HG02870 (cell line): ENCODE results near the gene CCL3.
"Not testable (repeated sequence)": the region's sequence is repeated elsewhere in the genome, so short reads cannot be mapped to it uniquely, and the experiment has no call there.

ENCODE experiments used
- ATAC-seq: cut with Tn5 transposase; IDR thresholded peaks from one replicate; pipeline ENCODE4 v1.9.1; 2021; ENCODE audit warnings: mild to moderate bottlenecking, moderate library complexity; ENCODE audit not compliant: unreplicated experiment

Gene CCL3

DNA sequence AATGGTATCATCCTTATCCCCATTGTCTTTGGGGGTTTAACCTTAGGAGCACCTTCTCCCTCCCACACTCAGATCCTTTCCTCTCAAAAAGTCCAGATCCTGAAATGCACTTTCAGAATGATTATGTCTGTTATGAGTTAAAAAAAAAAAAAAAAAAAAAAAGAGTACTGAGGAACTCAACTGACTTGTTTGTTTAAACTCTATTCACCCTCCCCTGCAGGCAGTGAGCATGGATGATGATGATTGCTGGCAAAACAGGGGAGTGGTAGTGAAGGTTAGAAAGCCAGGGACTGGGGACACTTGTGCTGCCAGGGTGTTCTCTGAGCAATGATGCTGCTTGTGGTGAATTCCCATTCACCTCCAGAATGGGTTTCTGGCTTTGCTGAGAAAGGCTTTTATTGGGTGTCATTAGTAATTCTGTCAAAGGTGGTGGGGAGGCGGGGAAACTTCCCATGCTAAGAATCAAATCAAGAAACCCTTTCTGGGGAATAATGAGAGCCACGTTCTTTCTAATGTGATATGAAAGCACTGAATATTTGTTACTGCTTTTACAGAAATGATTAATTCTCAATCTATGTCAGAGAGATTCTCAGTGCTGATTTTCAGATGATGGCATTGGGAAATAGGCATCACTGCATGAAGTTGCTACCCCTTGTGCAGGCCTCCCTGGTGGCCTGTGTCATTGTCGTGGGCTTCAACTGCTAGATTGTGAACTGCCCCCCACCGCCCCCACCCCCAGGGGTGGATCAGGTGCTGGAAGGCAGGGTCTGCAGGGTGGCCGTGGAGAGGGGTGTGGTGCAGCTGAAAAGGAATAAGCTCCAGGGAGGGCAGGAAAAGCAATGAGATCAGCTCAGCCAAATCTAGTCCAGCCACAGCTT lies 27.8 kb upstream of the CCL3 start:
- ATAC-seq, result no peak

DNA sequence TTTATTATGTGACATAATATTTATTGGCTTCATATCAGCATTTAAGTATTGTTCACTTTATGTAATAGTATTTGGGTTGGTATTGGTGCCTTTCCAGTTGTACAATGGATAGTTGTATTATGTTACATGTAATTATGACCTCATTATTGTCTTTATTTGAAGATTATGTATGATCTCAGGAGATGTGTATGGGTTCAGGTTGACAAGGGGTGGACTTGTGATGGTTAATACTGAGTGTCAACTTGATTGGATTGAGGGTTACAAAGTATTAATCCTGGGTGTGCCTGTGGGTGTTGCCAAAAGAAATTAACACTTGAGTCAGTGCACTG lies 25.7 kb upstream of the CCL3 start:
- not testable (repeated sequence) for ATAC-seq

DNA sequence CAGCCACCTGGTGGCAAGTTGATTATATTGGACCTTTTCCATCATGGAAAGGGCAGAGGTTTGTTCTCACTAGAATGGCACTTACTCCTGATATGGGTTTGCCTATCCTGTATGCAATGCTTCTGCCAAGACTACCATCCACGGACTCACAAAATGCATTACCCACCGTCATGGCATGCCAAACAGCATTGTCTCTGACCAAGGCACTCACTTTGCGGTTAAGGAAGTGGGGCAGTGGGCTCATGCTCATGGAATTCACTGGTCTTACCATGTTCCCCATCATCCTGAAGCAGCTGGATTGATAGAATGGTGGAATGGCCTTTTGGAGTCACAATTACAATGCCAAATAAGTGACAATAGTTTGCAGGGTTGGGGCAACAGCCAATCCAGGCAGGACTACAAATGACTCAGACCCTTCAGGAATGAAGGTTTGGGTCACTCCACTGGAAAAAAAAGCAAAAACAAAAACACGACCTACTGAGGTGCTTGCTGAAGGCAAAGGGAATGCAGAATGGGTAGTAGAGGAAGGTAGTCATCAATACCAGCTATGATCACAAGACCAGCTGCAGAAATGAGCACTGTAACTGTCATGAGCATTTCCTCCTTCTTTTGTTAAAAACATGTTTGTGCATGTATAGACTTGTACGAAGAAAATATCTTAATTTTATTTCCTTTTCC lies 25.2 kb upstream of the CCL3 start:
- ATAC-seq, result not testable (repeated sequence)

DNA sequence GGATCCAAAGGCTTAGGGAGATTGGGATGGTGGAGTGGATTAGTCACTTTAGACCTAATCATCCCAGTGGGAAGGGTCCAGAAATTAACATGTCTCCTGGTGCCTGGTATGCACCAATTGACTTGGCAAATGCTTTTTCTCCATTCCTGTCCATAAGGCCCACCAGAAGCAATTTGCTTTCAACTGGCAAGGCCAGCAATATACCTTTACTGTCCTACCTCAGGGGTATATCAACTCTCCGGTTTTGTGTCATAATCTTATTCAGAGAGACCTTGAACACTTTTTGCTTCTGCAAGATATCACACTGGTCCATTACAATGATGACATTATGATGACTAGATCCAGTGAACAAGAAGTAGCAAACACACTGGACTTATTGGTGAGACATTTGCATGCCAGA lies 23.2 kb upstream of the CCL3 start:
- not testable (repeated sequence) for ATAC-seq

DNA sequence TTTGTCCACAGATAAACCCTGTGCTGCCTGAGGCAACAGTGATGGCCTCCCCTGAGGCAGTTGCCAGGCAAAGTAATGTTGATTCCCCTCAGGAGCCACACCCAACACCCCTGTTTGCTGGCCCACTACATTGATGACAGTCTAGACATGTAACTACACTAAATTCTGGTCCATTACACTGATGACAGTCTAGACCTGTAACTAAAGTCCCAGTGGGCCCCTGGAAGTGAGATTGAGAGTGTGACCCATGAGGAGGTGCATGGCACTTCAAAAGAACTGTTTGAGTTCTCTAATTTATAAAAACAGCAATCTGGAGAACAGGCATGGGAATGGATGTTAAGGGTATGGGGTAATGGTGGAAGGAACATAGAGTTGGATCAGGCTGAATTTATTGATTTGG lies 22.6 kb upstream of the CCL3 start:
- ATAC-seq, result no peak

DNA sequence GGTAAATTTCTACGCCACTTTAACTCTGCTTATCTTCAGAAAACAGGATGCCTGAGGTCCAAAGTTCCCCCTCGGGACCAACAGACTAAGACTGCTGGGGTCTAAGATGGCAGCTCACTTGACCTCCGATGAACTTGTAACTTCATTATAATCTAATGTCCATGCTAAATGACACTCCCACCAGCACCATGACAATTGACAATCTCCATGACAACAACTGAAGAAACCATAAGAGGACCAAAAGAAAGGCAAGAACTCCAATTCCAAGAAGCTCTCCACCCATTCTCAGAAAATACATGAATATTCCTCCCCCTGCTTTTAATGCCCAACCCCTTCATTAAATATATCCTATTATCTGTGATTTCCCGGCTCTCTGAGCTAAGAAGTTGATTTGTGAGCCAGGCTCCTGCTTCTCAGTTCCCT lies 21.1 kb upstream of the CCL3 start:
- ATAC-seq, result no peak

DNA sequence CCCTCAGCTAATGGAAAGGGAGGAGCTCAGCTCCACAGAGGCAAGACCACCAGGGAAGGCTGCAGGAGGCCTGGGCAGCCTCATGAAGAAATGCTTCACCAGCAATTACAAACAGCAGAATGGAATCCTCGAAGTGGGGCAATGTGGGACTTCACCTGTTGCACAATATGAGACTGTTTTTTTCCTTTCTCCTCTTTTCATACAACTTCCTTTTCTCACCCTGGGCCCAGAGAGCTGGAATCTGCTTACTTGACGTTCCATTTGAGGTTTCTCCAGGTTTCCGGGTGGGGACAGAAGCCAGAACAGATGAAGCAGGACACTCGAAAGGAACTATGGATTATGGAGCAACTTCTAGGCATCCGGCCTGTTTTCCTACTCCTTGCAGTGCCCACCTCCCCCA lies 18.3 kb upstream of the CCL3 start:
- not testable (repeated sequence) for ATAC-seq

DNA sequence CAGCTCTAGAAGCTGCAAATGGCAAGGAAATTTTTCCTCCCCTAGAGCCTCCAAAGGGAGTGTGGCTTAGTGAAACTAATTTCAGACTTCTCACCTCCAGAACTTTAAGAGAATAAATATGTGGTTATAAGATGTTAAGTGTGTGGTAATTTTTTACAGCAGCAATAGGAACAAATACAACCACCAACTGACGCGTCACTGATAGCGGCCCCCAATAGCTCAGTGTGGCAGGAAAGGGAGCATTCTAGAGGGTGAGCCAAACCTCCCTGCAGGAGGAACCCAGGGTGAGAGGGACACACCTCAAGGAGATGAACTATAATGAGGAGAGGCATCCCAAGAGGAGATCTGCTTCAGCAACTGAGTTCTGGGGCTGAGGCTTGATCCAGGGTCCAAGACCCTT lies 17.7 kb upstream of the CCL3 start:
- no peak for ATAC-seq

DNA sequence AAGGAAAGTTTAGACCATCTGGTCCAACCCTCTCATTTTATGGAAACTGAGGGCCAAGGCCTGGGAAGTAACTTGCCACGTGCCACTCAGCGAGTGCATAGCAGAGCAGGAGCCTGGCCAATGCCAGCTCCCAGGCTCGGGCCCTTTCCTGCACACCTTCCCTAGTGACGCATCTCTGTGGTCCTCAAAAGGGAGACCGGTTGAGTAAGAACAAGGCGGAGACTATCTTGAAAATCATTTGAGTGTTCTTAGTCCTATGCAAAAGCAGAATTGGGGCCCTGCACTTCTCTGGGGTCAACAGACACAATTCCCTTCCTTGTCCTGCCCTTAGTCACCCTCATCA lies 16.5 kb upstream of the CCL3 start:
- no peak for ATAC-seq

DNA sequence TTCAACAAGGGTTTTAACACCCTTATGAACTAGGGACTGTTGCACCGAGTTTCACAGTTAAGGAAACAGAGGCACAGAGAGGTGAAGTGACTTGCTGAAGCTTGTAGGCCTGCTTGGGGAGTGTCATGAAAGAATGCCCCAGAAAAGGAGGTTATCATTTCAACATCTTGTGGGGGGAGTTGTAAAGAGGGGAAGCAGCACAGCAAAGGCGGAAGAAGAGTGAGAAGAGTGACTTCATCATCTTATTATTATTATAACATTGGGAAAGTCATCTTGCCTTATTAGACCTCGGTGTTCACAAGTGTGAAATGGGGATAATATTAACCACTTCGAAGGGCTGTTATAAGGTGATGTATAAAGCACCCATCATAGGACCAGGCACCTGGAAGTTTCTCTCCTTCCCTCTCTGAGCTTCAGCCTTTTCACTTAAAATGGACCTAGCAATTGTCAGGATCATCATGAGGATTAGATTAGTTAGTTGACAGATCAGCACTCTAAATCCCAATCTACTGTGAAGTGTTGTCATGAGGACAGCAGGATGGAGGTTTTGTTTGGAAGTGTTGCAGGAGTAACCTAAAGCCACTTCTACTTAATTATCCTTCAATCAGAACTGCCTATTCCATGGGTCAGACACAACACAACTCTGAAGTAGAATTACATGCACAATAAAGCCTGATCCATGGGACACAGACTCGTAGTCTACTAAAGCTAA lies 16.0 kb upstream of the CCL3 start:
- ATAC-seq, result no peak

DNA sequence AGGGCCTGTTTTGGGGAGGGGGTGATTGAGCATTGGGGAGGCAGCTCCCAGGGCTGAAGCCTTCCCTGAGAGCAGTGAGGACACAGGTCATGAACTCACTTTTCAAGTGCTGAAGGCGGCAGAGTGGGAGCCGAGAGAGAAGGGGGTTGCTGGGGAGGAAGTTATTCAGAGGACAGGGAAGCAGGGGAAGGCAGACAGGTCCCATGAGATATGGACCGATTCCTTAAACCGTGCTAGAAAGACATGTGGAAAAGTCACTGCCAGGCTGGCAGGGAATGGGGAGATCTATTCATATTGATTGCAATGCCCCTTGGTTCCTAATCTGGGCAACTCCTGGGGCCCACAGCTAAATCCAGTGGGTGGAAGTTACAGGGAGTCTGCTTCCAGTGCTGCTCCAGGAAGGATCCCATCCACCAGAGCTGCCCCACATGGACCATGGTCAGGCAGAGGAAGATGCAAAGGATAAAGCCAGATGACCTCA lies 14.8 kb upstream of the CCL3 start:
- ATAC-seq, result no peak

DNA sequence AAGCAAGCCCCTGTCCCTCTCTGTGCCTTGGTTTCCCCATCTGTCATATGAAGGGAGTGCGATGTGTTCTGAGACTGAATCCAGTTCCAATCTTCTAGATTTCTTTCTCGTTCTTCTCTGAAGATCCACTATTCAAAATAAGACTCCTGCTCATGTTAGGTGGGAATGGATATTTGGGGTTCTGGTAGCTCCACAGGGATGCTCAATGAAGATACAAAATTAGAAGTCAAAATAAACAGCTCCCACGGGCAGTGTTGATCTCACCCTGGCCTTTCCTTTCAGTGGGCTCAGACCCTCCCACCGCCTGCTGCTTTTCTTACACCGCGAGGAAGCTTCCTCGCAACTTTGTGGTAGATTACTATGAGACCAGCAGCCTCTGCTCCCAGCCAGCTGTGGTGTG lies 14.3 kb upstream of the CCL3 start:
- not testable (repeated sequence) for ATAC-seq

DNA sequence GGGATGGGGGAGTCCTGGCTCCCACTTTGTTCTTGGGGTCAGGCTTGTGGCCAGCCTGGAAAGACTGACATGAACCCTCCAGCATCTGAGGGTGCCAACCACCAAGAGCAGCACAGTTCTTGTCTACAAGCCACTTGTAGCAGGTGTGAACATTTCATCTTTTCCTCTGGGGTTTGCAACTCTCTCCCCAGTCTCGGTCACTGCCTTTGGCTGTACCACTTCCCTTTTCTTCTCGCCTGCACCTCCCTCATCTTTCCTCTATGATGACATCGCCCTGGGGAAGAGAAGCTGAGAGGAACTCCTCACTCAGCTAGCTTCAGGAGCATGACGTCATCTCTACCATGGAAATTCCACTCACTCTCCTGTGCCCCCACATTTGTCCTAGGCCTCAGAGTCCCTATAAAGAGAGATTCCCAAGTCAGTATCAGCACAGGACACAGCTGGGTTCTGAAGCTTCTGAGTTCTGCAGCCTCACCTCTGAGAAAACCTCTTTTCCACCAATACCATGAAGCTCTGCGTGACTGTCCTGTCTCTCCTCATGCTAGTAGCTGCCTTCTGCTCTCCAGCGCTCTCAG lies 13.5 kb upstream of the CCL3 start, which contains the start of gene CCL4:
Gene CCL4 (plus strand): TSS at position 427 of the 575 bp plus-strand sequence. CDS start 79 bp downstream, at position 506.
- ATAC-seq, result peak; percentile 67

DNA sequence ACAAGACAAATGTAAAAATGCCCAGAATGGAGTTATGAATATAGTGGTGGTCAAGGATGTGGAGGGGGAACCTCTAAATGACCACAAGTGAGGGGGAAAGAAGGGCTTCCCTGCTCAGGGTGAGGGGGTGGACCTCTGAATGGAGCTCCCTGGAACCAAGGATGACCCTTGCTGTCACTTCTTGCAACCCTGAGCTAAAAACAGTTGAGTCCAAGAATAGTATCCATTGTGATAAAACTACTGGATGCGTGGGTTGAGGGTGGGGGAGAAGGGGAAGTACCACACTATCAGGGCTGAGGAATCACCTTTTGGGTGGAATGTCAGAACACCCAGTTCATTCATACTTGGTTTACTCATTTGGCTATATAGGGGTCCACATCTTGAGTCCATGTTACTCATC lies 9.1 kb upstream of the CCL3 start:
- ATAC-seq, result not testable (repeated sequence)

DNA sequence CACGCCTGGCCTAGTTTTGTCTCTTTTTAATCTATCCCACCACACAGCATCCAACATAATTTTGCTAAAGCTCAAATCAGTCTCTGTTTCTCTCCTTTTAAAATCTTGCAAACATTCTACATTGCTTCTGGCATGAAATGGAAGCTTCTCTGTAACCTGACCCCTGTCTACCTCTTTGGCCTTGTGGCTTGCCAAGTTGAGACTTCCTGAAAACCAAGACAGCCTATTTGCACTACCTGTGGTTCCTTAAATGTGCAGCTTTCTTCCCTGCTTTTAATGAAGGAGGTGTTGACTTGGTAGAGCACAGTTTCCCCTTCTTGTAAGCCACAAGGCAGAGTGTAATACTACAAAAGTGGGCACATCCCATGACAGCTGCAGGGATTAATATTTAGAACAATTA lies 6.0 kb upstream of the CCL3 start:
- ATAC-seq, result no peak

DNA sequence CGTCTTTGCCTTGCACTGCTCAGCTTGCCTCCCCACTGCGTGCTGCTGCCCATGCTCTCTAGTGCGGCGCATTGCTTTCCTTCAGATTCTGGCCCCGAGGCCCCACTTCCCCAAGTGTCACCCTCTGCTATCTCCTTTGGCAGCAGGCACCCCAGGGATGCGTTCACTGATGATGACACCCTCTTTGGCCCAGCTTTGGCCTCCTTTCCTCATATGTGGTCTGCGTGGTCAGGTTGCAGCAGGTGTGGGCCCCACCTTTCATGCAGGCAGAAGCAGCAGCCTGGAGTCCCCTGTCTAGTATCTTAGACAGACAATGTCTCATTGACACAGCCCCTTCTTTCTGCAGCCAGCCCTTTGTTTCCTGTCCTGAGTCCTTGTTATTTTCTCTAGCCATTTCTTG lies 4.8 kb upstream of the CCL3 start:
- ATAC-seq, result no peak

DNA sequence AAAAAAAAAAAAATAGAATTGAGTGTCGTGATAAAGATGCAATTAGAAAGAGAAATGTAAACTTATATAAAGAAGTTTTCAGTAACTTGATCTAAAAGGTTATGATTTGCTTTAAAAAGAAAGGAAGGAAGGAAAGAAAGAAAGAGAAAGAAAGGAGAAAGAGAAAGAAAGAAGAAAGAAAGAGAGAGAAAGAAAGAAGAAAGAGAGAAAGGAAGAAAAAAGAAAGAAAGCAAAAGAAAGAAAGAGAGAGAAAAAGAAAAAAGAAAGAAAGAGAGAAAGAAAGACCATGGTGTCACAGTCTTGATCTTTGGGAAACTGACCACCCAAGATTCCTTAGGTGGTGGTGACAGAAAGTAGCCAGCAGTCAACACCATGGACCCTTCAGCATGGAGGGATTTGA lies 4.3 kb upstream of the CCL3 start:
- no peak for ATAC-seq

DNA sequence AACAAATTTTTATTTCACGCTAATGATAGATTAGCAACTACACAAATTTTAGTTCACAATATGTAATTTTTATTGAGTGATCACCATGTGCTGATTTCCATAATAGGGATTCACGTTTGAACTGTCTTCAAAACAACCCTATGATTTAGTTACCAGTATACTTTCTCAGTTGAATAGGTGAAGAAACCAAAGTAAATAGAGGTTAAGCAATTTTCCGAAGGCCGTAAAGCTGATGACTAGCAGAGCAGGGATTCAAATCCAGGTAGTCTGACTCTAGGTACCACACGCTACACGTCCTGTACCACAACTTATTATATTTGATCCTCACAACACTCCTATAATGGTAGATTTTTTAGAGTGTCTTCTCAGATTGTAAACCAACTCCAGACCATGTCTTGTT lies 2.8 kb upstream of the CCL3 start:
- ATAC-seq, result not testable (repeated sequence)

DNA sequence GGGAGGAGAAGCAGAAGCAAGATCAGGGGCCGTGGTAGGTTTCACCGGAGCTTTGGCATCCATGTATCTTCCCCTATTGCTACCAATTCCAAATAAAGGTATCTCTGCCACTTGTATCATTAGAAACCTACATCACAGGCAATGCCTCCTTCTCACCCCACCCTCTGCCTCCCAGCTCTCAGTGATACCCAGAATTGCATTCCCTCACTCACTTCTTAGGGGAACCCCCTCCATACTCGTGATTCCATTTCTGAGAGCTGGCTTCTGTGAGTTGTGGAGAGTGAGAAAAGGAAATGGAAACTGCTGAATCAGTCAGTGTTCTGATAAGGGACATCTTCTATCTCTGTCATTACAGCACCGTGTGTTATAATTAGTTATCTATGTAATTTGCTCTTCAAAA lies 2.3 kb upstream of the CCL3 start:
- no peak for ATAC-seq

DNA sequence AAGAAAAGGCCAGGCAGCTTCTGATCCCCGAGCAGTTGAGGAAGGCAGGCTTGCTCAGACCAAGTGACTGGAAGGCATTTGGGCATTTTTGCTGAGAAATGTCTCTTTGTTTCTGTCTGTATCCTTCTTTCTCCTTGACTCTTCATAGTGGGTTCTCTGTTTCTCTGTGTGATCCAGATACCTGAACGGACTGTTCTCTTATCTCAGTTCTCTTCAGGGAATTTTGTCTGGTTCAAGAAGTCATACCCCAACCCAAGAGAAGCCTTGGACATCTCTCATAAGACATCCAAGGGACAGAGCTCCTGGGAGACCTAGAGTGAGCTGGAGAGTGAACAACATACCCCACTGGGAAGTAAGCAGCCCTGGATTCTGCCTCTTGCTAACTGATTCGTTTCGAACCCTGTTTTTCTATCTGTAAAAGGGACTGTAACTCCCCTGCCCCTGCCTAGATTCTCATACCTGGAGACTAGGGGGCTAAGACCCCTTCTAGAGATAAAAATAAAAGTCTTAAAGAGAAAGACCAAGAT lies 541 bp downstream of the CCL3 start:
- ATAC-seq, result no peak

DNA sequence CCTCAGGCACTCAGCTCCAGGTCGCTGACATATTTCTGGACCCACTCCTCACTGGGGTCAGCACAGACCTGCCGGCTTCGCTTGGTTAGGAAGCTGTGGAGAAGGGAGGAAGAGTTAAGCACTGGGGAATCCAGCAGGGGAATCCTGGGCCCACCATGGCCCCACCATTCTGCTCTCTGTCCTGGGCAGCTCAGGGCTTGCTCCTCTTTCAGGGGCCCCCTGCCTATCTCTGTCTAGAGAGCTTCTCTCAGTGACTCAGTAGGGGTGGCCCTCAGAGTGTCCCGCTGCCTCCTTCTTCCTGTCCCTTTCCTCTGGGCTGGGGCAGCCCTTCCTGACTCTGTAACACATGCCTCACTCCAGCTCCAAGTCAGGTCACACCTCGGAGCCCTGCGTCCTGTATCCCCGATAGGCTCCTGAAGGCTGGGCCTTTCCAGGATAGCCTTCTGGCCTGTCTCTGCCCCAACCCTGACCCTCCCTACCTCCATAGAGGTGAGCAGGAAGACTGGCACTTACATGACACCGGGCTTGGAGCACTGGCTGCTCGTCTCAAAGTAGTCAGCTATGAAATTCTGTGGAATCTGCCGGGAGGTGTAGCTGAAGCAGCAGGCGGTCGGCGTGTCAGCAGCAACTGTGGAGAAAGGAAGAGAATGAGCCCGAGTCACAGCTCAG lies 1.1 kb downstream of the CCL3 start:
- ATAC-seq, result no peak
